ENCODE measurements around the gene TEX35. TPM values are rescaled to one million over a fixed set of nuclear protein-coding genes. Genes with fewer than 3 reads are reported as not detected.

Gene TEX35
- total RNA-seq, 2 experiments from 2014 or later: not detected

- Histone ChIP-seq H3K9me2 (ENCODE audit: insufficient read depth, low read length) (no peaks in the 10 kb centered on the region), H2AFZ (ENCODE audit: low read length) (no peak overlapping the region), H3K79me2 (ENCODE audit: insufficient read depth, low read depth, low read length) (no peaks in the 10 kb centered on the region), H3K4me1 (ENCODE audit: insufficient read depth, low read length, poor library complexity, severe bottlenecking) (no peaks in the 10 kb centered on the region), H3K36me3 (ENCODE audit: insufficient read depth, low read length) (no peaks in the 10 kb centered on the region), H3K9me3 (ENCODE audit: low read length) (no peaks in the 10 kb centered on the region), H3K4me2 (ENCODE audit: low read length) (no peak overlapping the region), H3K4me3 (ENCODE audit: low read depth, low read length, poor library complexity, severe bottlenecking) (no peak overlapping the region), H3K27ac (ENCODE audit: low read depth, low read length, poor library complexity, severe bottlenecking) (no peak overlapping the region), H4K20me1 (ENCODE audit: insufficient read depth, low read length) (no peaks in the 10 kb centered on the region)
- no peak for DNase-seq (ENCODE audit: low spot score)
- POLR2A ChIA-PET: no interaction called here
- CTCF ChIA-PET (ENCODE audit: unreplicated experiment): no interaction called here
- intact Hi-C loops (cut with micrococcal nuclease; ENCODE audit: unreplicated experiment): no loop called here
- BruUV-seq (replicated peaks): no TSS peak
- TF ChIP-seq CTCF (conservative IDR thresholded peaks at IDR 0.05; ENCODE audit: low read length) (no peak), EZH2phosphoT487 (IDR thresholded peaks at IDR 0.05; ENCODE audit: borderline replicate concordance, low read depth, low read length) (no peak)
Measured at GRCh38 chr1:178489399-178489798, 23.5 kb upstream of the TEX35 start.

- ChIA-PET POLR2A (no interaction called here), CTCF (ENCODE audit: unreplicated experiment) (no interaction called here)
- H3K36me3 ChIP-seq (ENCODE audit: insufficient read depth, low read length): no peaks in the 10 kb centered on the region
- no peak overlapping the region for H3K27ac ChIP-seq (ENCODE audit: low read depth, low read length, poor library complexity, severe bottlenecking)
- no peaks in the 10 kb centered on the region for H4K20me1 ChIP-seq (ENCODE audit: insufficient read depth, low read length)
- no peaks in the 10 kb centered on the region for H3K79me2 ChIP-seq (ENCODE audit: insufficient read depth, low read depth, low read length)
- BruUV-seq (replicated peaks): no TSS peak
- no peak overlapping the region for H2AFZ ChIP-seq (ENCODE audit: low read length)
- H3K4me2 ChIP-seq (ENCODE audit: low read length): no peak overlapping the region
- TF ChIP-seq CTCF (conservative IDR thresholded peaks at IDR 0.05; ENCODE audit: low read length): no peak
- no peak for TF ChIP-seq EZH2phosphoT487 (IDR thresholded peaks at IDR 0.05; ENCODE audit: borderline replicate concordance, low read depth, low read length)
- DNase-seq (ENCODE audit: low spot score): no peak
- H3K9me3 ChIP-seq (ENCODE audit: low read length): no peaks in the 10 kb centered on the region
- no peak overlapping the region for H3K4me3 ChIP-seq (ENCODE audit: low read depth, low read length, poor library complexity, severe bottlenecking)
- intact Hi-C loops (cut with micrococcal nuclease; ENCODE audit: unreplicated experiment): no loop called here
- H3K9me2 ChIP-seq (ENCODE audit: insufficient read depth, low read length): no peaks in the 10 kb centered on the region
- no peaks in the 10 kb centered on the region for H3K4me1 ChIP-seq (ENCODE audit: insufficient read depth, low read length, poor library complexity, severe bottlenecking)
Measured at GRCh38 chr1:178490136-178490535, 22.8 kb upstream of the TEX35 start.

GRCh38 chr1:178490967-178491366 is 21.9 kb upstream of the TEX35 start:
- no TSS peak for BruUV-seq (replicated peaks)
- Histone ChIP-seq H4K20me1 (ENCODE audit: insufficient read depth, low read length) (no peaks in the 10 kb centered on the region), H2AFZ (ENCODE audit: low read length) (no peak overlapping the region), H3K4me3 (ENCODE audit: low read depth, low read length, poor library complexity, severe bottlenecking) (no peak overlapping the region), H3K27ac (ENCODE audit: low read depth, low read length, poor library complexity, severe bottlenecking) (no peak overlapping the region), H3K4me2 (ENCODE audit: low read length) (no peak overlapping the region), H3K9me3 (ENCODE audit: low read length) (no peaks in the 10 kb centered on the region), H3K79me2 (ENCODE audit: insufficient read depth, low read depth, low read length) (no peaks in the 10 kb centered on the region), H3K36me3 (ENCODE audit: insufficient read depth, low read length) (no peaks in the 10 kb centered on the region), H3K4me1 (ENCODE audit: insufficient read depth, low read length, poor library complexity, severe bottlenecking) (no peaks in the 10 kb centered on the region), H3K9me2 (ENCODE audit: insufficient read depth, low read length) (no peaks in the 10 kb centered on the region)
- CTCF ChIA-PET (ENCODE audit: unreplicated experiment): no interaction called here
- POLR2A ChIA-PET: no interaction called here
- no peak for DNase-seq (ENCODE audit: low spot score)
- no peak for TF ChIP-seq EZH2phosphoT487 (IDR thresholded peaks at IDR 0.05; ENCODE audit: borderline replicate concordance, low read depth, low read length)
- TF ChIP-seq CTCF (conservative IDR thresholded peaks at IDR 0.05; ENCODE audit: low read length): no peak
- intact Hi-C loops (cut with micrococcal nuclease; ENCODE audit: unreplicated experiment): no loop called here
